MM.1S (cell line): Measurements from ENCODE around the gene INPP4A.

Source experiments
- DNase-seq: peaks from one replicate; pipeline ENCODE4 v3.0.0-alpha.2; 2015
- H2AFZ ChIP-seq: fragments of 300-600 bp; sonication (generic); 2 replicates; pipeline ENCODE4 v1.6.0; 2016; ENCODE audit warnings: antibody characterized with exemption, low read length
- H3F3A ChIP-seq: fragments of 300-600 bp; sonication (generic); 2 replicates; pipeline ENCODE4 v1.6.1; 2016; ENCODE audit warnings: mild to moderate bottlenecking, antibody characterized with exemption, low read length, moderate library complexity, mixed read lengths; ENCODE audit not compliant: insufficient read depth
- H3K27ac ChIP-seq: fragments of 300-600 bp; sonication (generic); 2 replicates; pipeline ENCODE4 v1.5.1; 2016; ENCODE audit warnings: mild to moderate bottlenecking, low read length
- H3K27me3 ChIP-seq: fragments of 300-600 bp; sonication (generic); replicated peaks from 2 replicates; pipeline ENCODE4 v1.6.0; 2016; ENCODE audit warnings: low read length; ENCODE audit not compliant: insufficient read depth
- H3K36me3 ChIP-seq: fragments of 300-600 bp; sonication (generic); replicated peaks from 2 replicates; pipeline ENCODE4 v1.6.1; 2016; ENCODE audit warnings: mild to moderate bottlenecking, low read length, mixed read lengths; ENCODE audit not compliant: insufficient read depth
- H3K4me1 ChIP-seq: fragments of 300-600 bp; sonication (generic); 2 replicates; pipeline ENCODE4 v1.6.1; 2016; ENCODE audit warnings: low read length, mixed read lengths
- H3K4me2 ChIP-seq: fragments of 300-600 bp; sonication (generic); 2 replicates; pipeline ENCODE4 v1.6.0; 2016; ENCODE audit warnings: low read depth, low read length
- H3K4me3 ChIP-seq: fragments of 300-600 bp; sonication (generic); 2 replicates; pipeline ENCODE4 v1.5.1; 2016; ENCODE audit warnings: low read length, mixed read lengths
- H3K79me2 ChIP-seq: fragments of 300-600 bp; sonication (generic); 2 replicates; pipeline ENCODE4 v1.6.1; 2016; ENCODE audit warnings: mixed run types, low read length, mixed read lengths
- H3K9ac ChIP-seq: fragments of 300-600 bp; sonication (generic); 2 replicates; pipeline ENCODE4 v1.6.1; 2016; ENCODE audit warnings: low read length, mixed read lengths
- H3K9me2 ChIP-seq: fragments of 300-600 bp; sonication (generic); replicated peaks from 2 replicates; pipeline ENCODE4 v1.6.1; 2016; ENCODE audit warnings: mild to moderate bottlenecking, low read length, mixed read lengths; ENCODE audit not compliant: insufficient read depth
- H3K9me3 ChIP-seq: fragments of 300-600 bp; sonication (generic); replicated peaks from 2 replicates; pipeline ENCODE4 v1.6.1; 2016; ENCODE audit warnings: mild to moderate bottlenecking, low read length, mixed read lengths; ENCODE audit not compliant: insufficient read depth
- H4K20me1 ChIP-seq: fragments of 300-600 bp; sonication (generic); 2 replicates; pipeline ENCODE4 v1.6.1; 2016; ENCODE audit warnings: mild to moderate bottlenecking, low read length, moderate library complexity, mixed read lengths; ENCODE audit not compliant: insufficient read depth
- EZH2 ChIP-seq: fragments of 300-600 bp; sonication (generic); optimal IDR thresholded peaks from 2 replicates; pipeline ENCODE3; 2017; ENCODE audit warnings: low read depth, mild to moderate bottlenecking, antibody characterized with exemption, low read length, mixed read lengths
- EZH2phosphoT487 ChIP-seq: fragments of 300-600 bp; sonication (generic); IDR thresholded peaks from 2 replicates; pipeline ENCODE4 v1.6.1; 2018; ENCODE audit warnings: antibody characterized with exemption, low read length
- TF ChIP-seq, protein P1 (sequence below): fragments of 300-600 bp; sonication (generic); IDR thresholded peaks from 2 replicates; pipeline ENCODE4 v1.5.1; 2016; ENCODE audit warnings: antibody characterized with exemption, low read length, mixed read lengths

INPP4A gene

DNA sequence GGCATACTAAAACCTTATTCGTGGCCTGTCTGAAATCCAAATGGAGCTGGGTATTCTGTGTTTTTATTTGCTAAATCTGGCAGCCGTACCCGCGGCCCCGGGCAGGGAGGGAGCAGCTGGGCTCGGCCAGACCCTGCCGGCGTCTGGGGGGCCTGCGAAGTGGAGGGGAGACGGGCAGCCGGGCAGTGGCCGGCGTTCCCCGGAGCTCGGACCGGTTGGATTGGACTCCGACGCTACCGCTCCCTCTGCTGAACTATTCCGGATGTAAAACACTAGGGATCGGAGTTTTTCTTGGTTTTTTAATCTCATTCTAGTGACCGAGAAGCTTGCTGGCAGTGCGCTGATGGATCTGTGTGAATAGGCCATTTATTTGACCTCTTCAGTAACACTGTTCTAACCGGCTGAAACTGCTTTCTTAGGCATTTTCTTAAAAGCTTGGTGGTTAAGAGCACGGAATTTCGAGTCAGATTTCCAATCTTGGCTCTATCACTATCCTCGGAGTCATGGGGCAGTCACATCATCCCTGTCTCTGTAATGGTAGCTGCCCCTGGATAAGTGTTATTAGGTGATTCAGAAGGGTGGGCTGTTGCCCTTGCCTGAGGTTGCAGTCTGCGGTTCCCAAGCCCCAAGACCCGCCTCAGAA is 164.4 kb downstream of the INPP4A start:
- H3K27me3 ChIP-seq, result no peaks in the 10 kb centered on the region
- TF ChIP-seq, protein P1, sequence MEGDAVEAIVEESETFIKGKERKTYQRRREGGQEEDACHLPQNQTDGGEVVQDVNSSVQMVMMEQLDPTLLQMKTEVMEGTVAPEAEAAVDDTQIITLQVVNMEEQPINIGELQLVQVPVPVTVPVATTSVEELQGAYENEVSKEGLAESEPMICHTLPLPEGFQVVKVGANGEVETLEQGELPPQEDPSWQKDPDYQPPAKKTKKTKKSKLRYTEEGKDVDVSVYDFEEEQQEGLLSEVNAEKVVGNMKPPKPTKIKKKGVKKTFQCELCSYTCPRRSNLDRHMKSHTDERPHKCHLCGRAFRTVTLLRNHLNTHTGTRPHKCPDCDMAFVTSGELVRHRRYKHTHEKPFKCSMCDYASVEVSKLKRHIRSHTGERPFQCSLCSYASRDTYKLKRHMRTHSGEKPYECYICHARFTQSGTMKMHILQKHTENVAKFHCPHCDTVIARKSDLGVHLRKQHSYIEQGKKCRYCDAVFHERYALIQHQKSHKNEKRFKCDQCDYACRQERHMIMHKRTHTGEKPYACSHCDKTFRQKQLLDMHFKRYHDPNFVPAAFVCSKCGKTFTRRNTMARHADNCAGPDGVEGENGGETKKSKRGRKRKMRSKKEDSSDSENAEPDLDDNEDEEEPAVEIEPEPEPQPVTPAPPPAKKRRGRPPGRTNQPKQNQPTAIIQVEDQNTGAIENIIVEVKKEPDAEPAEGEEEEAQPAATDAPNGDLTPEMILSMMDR, result no peak
- no peak for TF ChIP-seq EZH2phosphoT487
- no peak for TF ChIP-seq EZH2
- H2AFZ ChIP-seq, result peak overlapping the region; percentile 77
- peak; percentile 12 for DNase-seq
- H3K9me3 ChIP-seq, result no peaks in the 10 kb centered on the region
- H3K27ac ChIP-seq, result peak overlapping the region; percentile 76
- H3K9me2 ChIP-seq, result no peaks in the 10 kb centered on the region
- peak overlapping the region; percentile 85 for H3K4me2 ChIP-seq
- H3K9ac ChIP-seq, result peak overlapping the region; percentile 97
- peak overlapping the region; percentile 98 for H3K4me3 ChIP-seq
- peaks cover 5% of the 10 kb centered on the region for H3F3A ChIP-seq
- H4K20me1 ChIP-seq, result no peaks in the 10 kb centered on the region
- H3K4me1 ChIP-seq, result peaks cover 13% of the 10 kb centered on the region
- H3K79me2 ChIP-seq, result peaks cover 50% of the 10 kb centered on the region
- no peaks in the 10 kb centered on the region; the same call in 1 of the 2 replicates for H3K36me3 ChIP-seq

DNA sequence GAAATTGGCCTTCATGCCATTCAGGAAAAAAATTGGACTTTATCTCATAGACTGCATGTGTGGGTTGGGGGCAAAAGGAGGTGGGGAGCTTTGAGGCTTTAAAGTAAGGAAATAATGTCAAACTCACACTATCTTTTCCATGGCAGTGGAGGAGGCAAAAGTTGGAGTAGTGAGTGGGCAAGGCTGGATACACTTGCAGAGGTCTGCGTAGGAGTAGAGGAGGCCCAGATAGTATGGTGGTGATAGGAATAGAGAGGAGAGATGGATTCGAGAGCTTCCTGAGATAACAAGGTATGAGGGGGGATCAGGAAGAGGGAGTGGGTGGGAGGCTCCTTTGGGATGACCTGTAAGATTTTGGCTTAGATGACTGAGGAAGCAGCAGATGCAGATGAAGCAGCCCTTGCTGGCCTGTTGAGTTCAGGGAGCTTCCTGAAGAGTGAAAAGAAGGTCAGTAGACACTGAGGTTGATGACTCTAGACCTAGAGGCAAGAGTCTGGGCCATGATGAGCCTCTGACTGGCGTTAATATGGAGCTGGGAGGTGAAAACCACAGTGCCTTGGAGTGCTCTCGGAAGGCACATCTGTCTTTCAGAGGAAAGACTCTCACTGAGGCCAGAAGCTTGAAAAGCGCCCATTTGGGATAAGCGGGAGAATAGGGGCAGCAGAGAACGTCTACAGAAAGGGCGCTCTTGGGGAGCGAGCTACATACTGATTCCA is 169.5 kb downstream of the INPP4A start:
- Histone ChIP-seq H2AFZ (no peak overlapping the region), H3K9me3 (no peaks in the 10 kb centered on the region), H3K4me3 (no peak overlapping the region), H3K27ac (no peak overlapping the region), H3K4me2 (no peak overlapping the region), H4K20me1 (no peaks in the 10 kb centered on the region), H3K79me2 (peaks cover 22% of the 10 kb centered on the region), H3K4me1 (peaks cover 6% of the 10 kb centered on the region), H3K9ac (no peak overlapping the region), H3K9me2 (no peaks in the 10 kb centered on the region), H3K27me3 (no peaks in the 10 kb centered on the region), H3K36me3 (no peaks in the 10 kb centered on the region; the same call in 1 of the 2 replicates), H3F3A (no peaks in the 10 kb centered on the region)
- DNase-seq, result no peak
- TF ChIP-seq, protein P1, result no peak
- no peak for TF ChIP-seq EZH2phosphoT487
- no peak for TF ChIP-seq EZH2

DNA sequence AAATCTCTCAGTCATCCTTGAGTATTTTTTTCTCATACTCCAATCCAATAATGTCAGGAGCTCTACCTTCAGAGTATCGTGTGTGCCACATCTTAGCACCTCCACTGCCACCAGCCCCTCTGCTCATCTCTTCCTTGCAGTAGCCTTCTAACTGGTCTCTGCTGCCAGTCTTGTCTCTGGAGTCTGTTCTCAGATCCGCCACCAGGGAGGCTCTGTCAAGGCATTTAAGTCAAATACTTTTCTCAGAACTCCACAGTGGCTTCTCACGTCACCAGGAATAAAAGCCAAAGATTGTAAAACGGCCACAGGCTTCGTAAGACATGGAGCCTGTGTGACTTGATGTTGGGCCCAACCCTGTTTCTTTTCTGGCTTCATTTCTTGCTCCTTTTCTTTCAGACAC is 170.8 kb downstream of the INPP4A start:
- Histone ChIP-seq H3K9ac (no peak overlapping the region), H3K27ac (no peak overlapping the region), H3K9me2 (no peaks in the 10 kb centered on the region), H3K4me3 (no peak overlapping the region), H2AFZ (no peak overlapping the region), H3F3A (no peaks in the 10 kb centered on the region), H4K20me1 (no peaks in the 10 kb centered on the region), H3K27me3 (no peaks in the 10 kb centered on the region), H3K79me2 (0 out of 2 replicates have a peak, but pooled peaks cover 9% of the 10 kb centered on the region), H3K4me2 (no peak overlapping the region), H3K36me3 (no peaks in the 10 kb centered on the region; the same call in 1 of the 2 replicates), H3K4me1 (no peaks in the 10 kb centered on the region), H3K9me3 (no peaks in the 10 kb centered on the region)
- no peak for TF ChIP-seq EZH2phosphoT487
- TF ChIP-seq, protein P1, result 0 out of 2 replicates have a peak, but pooled peaks have one; percentile 3
- no peak for TF ChIP-seq EZH2
- DNase-seq, result no peak
